GM10248 (cell line): ENCODE results near the gene AGTRAP.

ENCODE experiments used
- CTCF ChIA-PET: fragments of 300-600 bp; sonication (Branson Sonifier 250); formaldehyde crosslinking; extraction: SDS; loops from one replicate; lab custom pipeline; 2021; ENCODE audit warnings: antibody characterized with exemption; lab: Yijun Ruan, JAX
- POLR2A ChIA-PET: fragments of 350-650 bp; sonication (Branson Sonifier 250); formaldehyde crosslinking; extraction: SDS; loops from one replicate; lab custom pipeline; 2020; ENCODE audit warnings: antibody characterized with exemption; lab: Yijun Ruan, JAX
- DNase-seq: peaks from one replicate; pipeline ENCODE4 v3.0.0; 2012; ENCODE audit errors: extremely low spot score
- CTCF ChIP-seq: IDR thresholded peaks from 2 replicates; pipeline ENCODE4 v1.5.1; 2012; ENCODE audit warnings: mild to moderate bottlenecking, low read depth; ENCODE audit errors: extremely low read depth, missing control alignments, control extremely low read depth

AGTRAP gene

GRCh38 chr1:11701551-11701961 lies 34.4 kb upstream of the AGTRAP start:
- no peak for DNase-seq
- no peak for TF ChIP-seq CTCF
- ChIA-PET CTCF (no interaction called here), POLR2A (no interaction called here)

GRCh38 chr1:11701981-11702803 lies 33.7 kb upstream of the AGTRAP start:
- DNase-seq = no peak
- CTCF ChIA-PET = no interaction called here
- TF ChIP-seq CTCF = no peak
- POLR2A ChIA-PET = no interaction called here

- CTCF ChIA-PET = no interaction called here
- no peak for DNase-seq
- no peak for TF ChIP-seq CTCF
- POLR2A ChIA-PET = no interaction called here
Observed at GRCh38 chr1:11703357-11704193, 32.4 kb upstream of the AGTRAP start.

- POLR2A ChIA-PET = no interaction called here
- CTCF ChIA-PET = no interaction called here
- TF ChIP-seq CTCF = no peak
- DNase-seq = no peak
Observed at GRCh38 chr1:11704194-11704529, 31.8 kb upstream of the AGTRAP start.

GRCh38 chr1:11704691-11705475 lies 31.1 kb upstream of the AGTRAP start:
- TF ChIP-seq CTCF = no peak
- CTCF ChIA-PET = interaction anchor here (0.7 to 1.5 kb wide), 3 partner anchors 10 to 59 kb away, joined by 3 to 11 read pairs (median 3); no protein-coding TSS in a partner anchor
- POLR2A ChIA-PET = no interaction called here
- DNase-seq = no peak

GRCh38 chr1:11705596-11705995 lies 30.3 kb upstream of the AGTRAP start:
- DNase-seq = no peak
- POLR2A ChIA-PET = no interaction called here
- no peak for TF ChIP-seq CTCF
- CTCF ChIA-PET = interaction anchor here (0.7 to 1.5 kb wide), 3 partner anchors 9 to 60 kb away, joined by 3 to 11 read pairs (median 3); no protein-coding TSS in a partner anchor
